NT2/D1 (cell line): Measurements from ENCODE around the gene TFE3.

Source experiments
- SUZ12 ChIP-seq: IDR thresholded peaks from 2 replicates; pipeline ENCODE4 v1.6.1; 2011; ENCODE audit not compliant: insufficient read length, insufficient read depth; ENCODE audit errors: extremely low read depth
- YY1 ChIP-seq: IDR thresholded peaks from 2 replicates; pipeline ENCODE4 v1.6.1; 2011; ENCODE audit not compliant: insufficient read length, insufficient read depth
- ZNF274 ChIP-seq: IDR thresholded peaks from 2 replicates; pipeline ENCODE4 v1.6.1; 2011; ENCODE audit warnings: mild to moderate bottlenecking, low read depth, low read length

- no peak for TF ChIP-seq YY1
- no peak for TF ChIP-seq ZNF274
- TF ChIP-seq SUZ12 = no peak
These were observed 2.7 kb downstream of the TFE3 start for GRCh38 chrX:49040376-49040955.
